Measurements from ENCODE around the gene FOXJ3.

DNA sequence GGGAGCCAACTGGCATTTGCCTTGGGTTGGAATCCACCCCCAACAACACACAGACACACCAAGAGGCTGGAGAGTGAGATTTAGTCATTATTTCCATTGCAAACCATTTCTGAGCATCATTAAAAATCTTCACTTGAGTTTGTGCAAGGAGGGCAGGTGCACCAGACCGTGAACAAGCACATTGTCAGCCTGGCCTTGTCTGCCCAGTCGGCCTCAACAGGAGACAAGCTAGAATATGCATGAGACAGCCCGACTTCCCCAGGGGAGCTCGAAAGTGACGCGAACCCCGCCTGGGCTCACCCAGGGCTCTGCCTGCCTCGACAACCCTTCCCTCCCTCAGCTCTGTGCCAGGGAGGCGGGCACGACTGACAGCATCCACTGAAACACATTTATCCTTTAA lies 197.3 kb downstream of the FOXJ3 start:
- TF ChIP-seq POLR2A (IDR thresholded peaks at IDR 0.05) (no peak), POLR2AphosphoS5 (IDR thresholded peaks at IDR 0.05; ENCODE audit: insufficient read depth in 1 of 2, low read depth in 1 of 2) (no peak)
- TF ChIP-seq, protein P1, sequence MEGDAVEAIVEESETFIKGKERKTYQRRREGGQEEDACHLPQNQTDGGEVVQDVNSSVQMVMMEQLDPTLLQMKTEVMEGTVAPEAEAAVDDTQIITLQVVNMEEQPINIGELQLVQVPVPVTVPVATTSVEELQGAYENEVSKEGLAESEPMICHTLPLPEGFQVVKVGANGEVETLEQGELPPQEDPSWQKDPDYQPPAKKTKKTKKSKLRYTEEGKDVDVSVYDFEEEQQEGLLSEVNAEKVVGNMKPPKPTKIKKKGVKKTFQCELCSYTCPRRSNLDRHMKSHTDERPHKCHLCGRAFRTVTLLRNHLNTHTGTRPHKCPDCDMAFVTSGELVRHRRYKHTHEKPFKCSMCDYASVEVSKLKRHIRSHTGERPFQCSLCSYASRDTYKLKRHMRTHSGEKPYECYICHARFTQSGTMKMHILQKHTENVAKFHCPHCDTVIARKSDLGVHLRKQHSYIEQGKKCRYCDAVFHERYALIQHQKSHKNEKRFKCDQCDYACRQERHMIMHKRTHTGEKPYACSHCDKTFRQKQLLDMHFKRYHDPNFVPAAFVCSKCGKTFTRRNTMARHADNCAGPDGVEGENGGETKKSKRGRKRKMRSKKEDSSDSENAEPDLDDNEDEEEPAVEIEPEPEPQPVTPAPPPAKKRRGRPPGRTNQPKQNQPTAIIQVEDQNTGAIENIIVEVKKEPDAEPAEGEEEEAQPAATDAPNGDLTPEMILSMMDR (IDR thresholded peaks at IDR 0.05) = no peak

Measured in vagina (tissue), 2 donors.